GM23338 (cell line): ENCODE measurements around the gene FAM25A. TPM values are rescaled to one million over a fixed set of nuclear protein-coding genes. Genes with fewer than 3 reads are reported as not detected.
"Not testable (repeated sequence)": the region's sequence is repeated elsewhere in the genome, so short reads cannot be mapped to it uniquely, and the experiment has no call there.

Experiments
- ATAC-seq: fragments of 200-7000 bp; cut with Tn5 transposase; 3 replicates; pipeline ENCODE4 v1.9.1; 2020
- DNase-seq: peaks from one replicate; pipeline ENCODE4 v3.0.0-alpha.2; 2015; ENCODE audit warnings: low spot score
- H2AFZ ChIP-seq: fragments of 200-600 bp; sonication (generic); 2 replicates; pipeline ENCODE4 v1.8.0; 2016; ENCODE audit warnings: antibody characterized with exemption, mild to moderate bottlenecking, moderate library complexity
- H3F3A ChIP-seq: fragments of 200-600 bp; sonication (generic); replicated peaks from 2 replicates; pipeline ENCODE4 v1.8.0; 2017; ENCODE audit warnings: antibody characterized with exemption, mixed run types, low read depth
- H3K27ac ChIP-seq: fragments of 200-600 bp; sonication (generic); 2 replicates; pipeline ENCODE4 v1.6.1; 2016; ENCODE audit warnings: low read depth
- H3K27me3 ChIP-seq: fragments of 200-600 bp; sonication (generic); 2 replicates; pipeline ENCODE4 v1.8.0; 2016; ENCODE audit warnings: mild to moderate bottlenecking, mixed run types, moderate library complexity; ENCODE audit not compliant: insufficient read depth
- H3K36me3 ChIP-seq: fragments of 200-600 bp; sonication (generic); 2 replicates; pipeline ENCODE4 v1.8.0; 2016; ENCODE audit warnings: mild to moderate bottlenecking; ENCODE audit not compliant: insufficient read depth
- H3K4me1 ChIP-seq: fragments of 200-600 bp; sonication (generic); 2 replicates; pipeline ENCODE4 v1.8.0; 2016; ENCODE audit warnings: mild to moderate bottlenecking, moderate library complexity; ENCODE audit not compliant: insufficient read depth
- H3K4me2 ChIP-seq: fragments of 200-600 bp; sonication (generic); 2 replicates; pipeline ENCODE4 v1.7.1; 2017; ENCODE audit warnings: mixed run types
- H3K4me3 ChIP-seq: fragments of 200-600 bp; sonication (generic); 2 replicates; pipeline ENCODE4 v1.6.1; 2016; ENCODE audit warnings: mixed run types
- H3K79me2 ChIP-seq: fragments of 200-600 bp; sonication (generic); replicated peaks from 2 replicates; pipeline ENCODE4 v1.8.0; 2017; ENCODE audit warnings: mild to moderate bottlenecking; ENCODE audit not compliant: insufficient read depth
- H3K9me2 ChIP-seq: fragments of 200-600 bp; sonication (generic); 2 replicates; pipeline ENCODE4 v1.8.0; 2017; ENCODE audit not compliant: insufficient read depth
- H4K20me1 ChIP-seq: fragments of 200-600 bp; sonication (generic); replicated peaks from 2 replicates; pipeline ENCODE4 v1.8.0; 2017; ENCODE audit warnings: mild to moderate bottlenecking; ENCODE audit not compliant: insufficient read depth
- H3K27ac Mint-ChIP-seq: 2 replicates; pipeline ENCODE4 v1.8.0; 2020; ENCODE audit warnings: inconsistent platforms, mild to moderate bottlenecking, moderate library complexity, mixed read lengths
- H3K27me3 Mint-ChIP-seq: 3 replicates; pipeline ENCODE4 v1.8.0; 2022; ENCODE audit warnings: low read depth, mild to moderate bottlenecking, moderate library complexity, mixed read lengths, inconsistent platforms; ENCODE audit not compliant: insufficient read depth, poor library complexity
- H3K36me3 Mint-ChIP-seq: 3 replicates; pipeline ENCODE4 v1.8.0; 2021; ENCODE audit warnings: low read depth, mild to moderate bottlenecking, inconsistent platforms, moderate library complexity, mixed read lengths
- H3K4me1 Mint-ChIP-seq: 3 replicates; pipeline ENCODE4 v1.8.0; 2020; ENCODE audit warnings: mild to moderate bottlenecking, inconsistent platforms, mixed read lengths
- H3K4me3 Mint-ChIP-seq: 3 replicates; pipeline ENCODE4 v1.8.0; 2021; ENCODE audit warnings: moderate library complexity, mild to moderate bottlenecking, inconsistent platforms, mixed read lengths
- H3K9me3 Mint-ChIP-seq: 3 replicates; pipeline ENCODE4 v1.8.0; 2020; ENCODE audit warnings: moderate library complexity, mild to moderate bottlenecking, inconsistent platforms, mixed read lengths
- CREB1 ChIP-seq: fragments of 250-450 bp; sonication (Bioruptor Pico); IDR thresholded peaks from 2 replicates; pipeline ENCODE4 v1.5.0; 2020; ENCODE audit warnings: low read depth, mild to moderate bottlenecking, moderate library complexity
- CTCF ChIP-seq, 2 experiments: fragments of 200-600 bp in 1 of 2; sonication (generic) in 1 of 2; conservative IDR thresholded peaks; 2 replicates each; pipeline versions ENCODE4 v1.5.1 to v1.6.1; 2016 to 2017; ENCODE audit warnings: antibody characterized with exemption in 2 of 2, low read depth in 2 of 2, mild to moderate bottlenecking in 2 of 2, moderate library complexity in 1 of 2
- ETS1 ChIP-seq: IDR thresholded peaks from 2 replicates; pipeline ENCODE4 v1.6.1; 2016; ENCODE audit warnings: antibody characterized with exemption
- EZH2phosphoT487 ChIP-seq: fragments of 200-600 bp; sonication (generic); IDR thresholded peaks from one replicate; pipeline ENCODE4 v1.8.1; 2018; ENCODE audit warnings: antibody characterized with exemption; ENCODE audit not compliant: unreplicated experiment
- NANOG ChIP-seq: IDR thresholded peaks from 2 replicates; pipeline ENCODE4 v1.6.1; 2016; ENCODE audit warnings: antibody characterized with exemption, borderline replicate concordance
- ZNF331 ChIP-seq: fragments of 250-450 bp; sonication (Bioruptor Pico); IDR thresholded peaks from 2 replicates; pipeline ENCODE4 v1.5.0; 2020; ENCODE audit warnings: low read depth, mild to moderate bottlenecking, moderate library complexity
- ZNF462 ChIP-seq: fragments of 250-450 bp; sonication (Bioruptor Pico); IDR thresholded peaks from 2 replicates; pipeline ENCODE4 v1.5.0; 2020; ENCODE audit warnings: mild to moderate bottlenecking, moderate library complexity
- polyA plus RNA-seq: library from polyadenylated mRNA; unstranded; fragments of >200 nt; fragmentation: Nextera tagmentation; extraction: Ambion mirVana; gene quantifications from 2 replicates; pipeline ENCODE4 v1.2.1, GENCODE V29; 2016
- total RNA-seq: library from RNA; depleted of rRNA; stranded (reverse); fragments of >200 nt; shearing (Covaris generic); gene quantifications from 2 replicates; pipeline ENCODE4 v1.2.3, GENCODE V29; 2014

Gene FAM25A
- total and polyA plus RNA-seq, 2 experiments from 2014 or later: not detected

GRCh38 chr10:86979977-86980448 lies 40.1 kb upstream of the FAM25A start:
- H2AFZ ChIP-seq: no peak overlapping the region
- ATAC-seq: no peak; the same call in 2 of the 3 replicates
- no peaks in the 10 kb centered on the region for H3K9me3 Mint-ChIP-seq
- H3F3A ChIP-seq: no peaks in the 10 kb centered on the region
- H3K27ac Mint-ChIP-seq: no peak overlapping the region
- no peak overlapping the region for H3K27ac ChIP-seq
- H3K4me3 ChIP-seq: no peak overlapping the region
- H3K4me2 ChIP-seq: no peak overlapping the region
- H4K20me1 ChIP-seq: no peaks in the 10 kb centered on the region
- no peaks in the 10 kb centered on the region for H3K36me3 ChIP-seq
- 0 out of 2 replicates have a peak, but pooled peaks cover 11% of the 10 kb centered on the region for H3K4me1 ChIP-seq
- no peak for DNase-seq
- no peaks in the 10 kb centered on the region for H3K36me3 Mint-ChIP-seq
- peaks cover 14% of the 10 kb centered on the region for H3K4me1 Mint-ChIP-seq
- TF ChIP-seq ZNF331 (CRISPR knock-in tag) (no peak), CTCF (conservative IDR thresholded peaks at IDR 0.05; ENCODE audit: low read depth in 2 of 2) (no peak), CREB1 (no peak), ZNF462 (CRISPR knock-in tag) (no peak), NANOG (no peak), ETS1 (no peak), EZH2phosphoT487 (no peak)
- H3K27me3 Mint-ChIP-seq: peaks cover 2% of the 10 kb centered on the region
- no peak overlapping the region for H3K4me3 Mint-ChIP-seq
- no peaks in the 10 kb centered on the region for H3K9me2 ChIP-seq
- no peaks in the 10 kb centered on the region for H3K79me2 ChIP-seq
- no peaks in the 10 kb centered on the region for H3K27me3 ChIP-seq

GRCh38 chr10:86981020-86981419 lies 39.1 kb upstream of the FAM25A start:
- not testable (repeated sequence) for H3K27ac Mint-ChIP-seq, H3K4me2 ChIP-seq, DNase-seq, H3K4me3 ChIP-seq, H3F3A ChIP-seq, H3K9me2 ChIP-seq, H3K9me3 Mint-ChIP-seq, ATAC-seq, H3K4me3 Mint-ChIP-seq, H3K27me3 Mint-ChIP-seq, H3K36me3 Mint-ChIP-seq, H3K27ac ChIP-seq, H4K20me1 ChIP-seq, H3K36me3 ChIP-seq, H3K27me3 ChIP-seq, H3K79me2 ChIP-seq
- Histone ChIP-seq H2AFZ (peak overlapping the region; percentile 80), H3K4me1 (0 out of 2 replicates have a peak, but pooled peaks cover 11% of the 10 kb centered on the region)
- H3K4me1 Mint-ChIP-seq: peaks cover 18% of the 10 kb centered on the region
